Measurements from ENCODE around the gene NKAPL. TPM values are rescaled to one million over a fixed set of nuclear protein-coding genes. Genes with fewer than 3 reads are reported as not detected.

NKAPL gene
- total and polyA plus RNA-seq, 10 donors, result 0.64 to 3.1 (median 1.4) TPM

- no peaks in the 10 kb centered on the region for H3K27me3 ChIP-seq (replicated peaks in 1 of 7)
- 83 to 100% (median 94%) methylated on average over 1 of the region's 1 CpG for WGBS, 5 donors
- no peak overlapping the region for H3K27ac ChIP-seq
- H3K9me3 ChIP-seq, result no peaks in the 10 kb centered on the region
- DNase-seq, result no peak
- H3K4me3 ChIP-seq, result no peak overlapping the region
- TF ChIP-seq POLR2AphosphoS5 (IDR thresholded peaks at IDR 0.05) (no peak), POLR2A (IDR thresholded peaks at IDR 0.05) (no peak)
- TF ChIP-seq, protein P1, sequence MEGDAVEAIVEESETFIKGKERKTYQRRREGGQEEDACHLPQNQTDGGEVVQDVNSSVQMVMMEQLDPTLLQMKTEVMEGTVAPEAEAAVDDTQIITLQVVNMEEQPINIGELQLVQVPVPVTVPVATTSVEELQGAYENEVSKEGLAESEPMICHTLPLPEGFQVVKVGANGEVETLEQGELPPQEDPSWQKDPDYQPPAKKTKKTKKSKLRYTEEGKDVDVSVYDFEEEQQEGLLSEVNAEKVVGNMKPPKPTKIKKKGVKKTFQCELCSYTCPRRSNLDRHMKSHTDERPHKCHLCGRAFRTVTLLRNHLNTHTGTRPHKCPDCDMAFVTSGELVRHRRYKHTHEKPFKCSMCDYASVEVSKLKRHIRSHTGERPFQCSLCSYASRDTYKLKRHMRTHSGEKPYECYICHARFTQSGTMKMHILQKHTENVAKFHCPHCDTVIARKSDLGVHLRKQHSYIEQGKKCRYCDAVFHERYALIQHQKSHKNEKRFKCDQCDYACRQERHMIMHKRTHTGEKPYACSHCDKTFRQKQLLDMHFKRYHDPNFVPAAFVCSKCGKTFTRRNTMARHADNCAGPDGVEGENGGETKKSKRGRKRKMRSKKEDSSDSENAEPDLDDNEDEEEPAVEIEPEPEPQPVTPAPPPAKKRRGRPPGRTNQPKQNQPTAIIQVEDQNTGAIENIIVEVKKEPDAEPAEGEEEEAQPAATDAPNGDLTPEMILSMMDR (IDR thresholded peaks at IDR 0.05 in 8 of 11, conservative IDR thresholded peaks at IDR 0.05 in 3 of 11), result no peak
- peaks cover 0 to 24% (median 13%) of the 10 kb centered on the region in 6 donors for H3K36me3 ChIP-seq
- intact Hi-C loops (cut with DNase I; ENCODE audit: low total_unique reads), result no loop called here
- H3K4me1 ChIP-seq, result no peaks in the 10 kb centered on the region
These were observed 19.5 kb upstream of the NKAPL start for GRCh38 chr6:28239636-28240035.

DNA sequence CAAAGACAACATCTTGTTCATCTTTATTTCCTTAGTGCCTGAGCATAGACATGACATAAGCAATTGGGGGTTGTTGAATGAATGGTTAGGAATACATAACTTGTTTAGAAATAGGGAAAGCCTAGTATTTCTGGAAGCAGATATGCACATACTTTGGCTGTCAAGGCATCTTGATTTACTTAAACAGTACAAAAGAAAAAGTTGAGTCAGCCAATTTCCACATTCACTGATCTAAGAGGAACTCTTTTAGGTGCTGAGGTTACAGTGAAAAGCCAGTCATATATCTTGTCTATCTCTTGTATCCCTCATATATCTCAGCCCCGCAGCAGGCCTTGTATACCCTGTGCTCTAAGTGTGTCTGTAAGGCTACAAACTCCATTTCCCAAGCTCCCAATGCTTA is 18.6 kb upstream of the NKAPL start:
- no peak overlapping the region for H3K4me3 ChIP-seq
- H3K27ac ChIP-seq, result no peak overlapping the region
- TF ChIP-seq, protein P1 (IDR thresholded peaks at IDR 0.05 in 8 of 11, conservative IDR thresholded peaks at IDR 0.05 in 3 of 11), result no peak
- no peak for TF ChIP-seq POLR2A (IDR thresholded peaks at IDR 0.05)
- TF ChIP-seq POLR2AphosphoS5 (IDR thresholded peaks at IDR 0.05), result no peak
- H3K27me3 ChIP-seq (replicated peaks in 1 of 7), result no peaks in the 10 kb centered on the region
- DNase-seq, result no peak
- intact Hi-C loops (cut with DNase I; ENCODE audit: low total_unique reads), result no loop called here
- no peaks in the 10 kb centered on the region for H3K4me1 ChIP-seq
- H3K9me3 ChIP-seq, result no peaks in the 10 kb centered on the region
- H3K36me3 ChIP-seq, result peaks cover 0 to 29% (median 22%) of the 10 kb centered on the region in 6 donors
- WGBS, 5 donors, result 93 to 98% (median 96%) methylated on average over 1 of the region's 1 CpG

DNA sequence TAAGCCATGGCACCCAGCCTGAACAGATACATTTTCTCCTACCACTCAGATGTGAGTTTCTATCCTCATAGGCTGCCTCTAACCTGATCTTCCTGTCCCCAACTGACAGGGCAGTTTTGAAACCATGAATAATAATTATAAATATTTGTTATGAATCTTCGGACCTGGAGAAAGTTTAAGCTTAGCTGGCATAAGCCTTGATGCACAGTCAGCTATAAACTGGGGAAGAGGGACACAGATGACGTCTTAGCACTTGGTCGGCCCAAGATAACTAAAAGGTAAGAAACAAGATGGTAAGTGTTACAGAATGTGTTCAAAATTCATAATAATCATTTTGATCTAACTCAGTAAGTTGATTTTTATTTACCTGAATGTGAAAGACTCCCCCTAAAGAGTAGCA is 15.2 kb upstream of the NKAPL start:
- WGBS, 5 donors, result 93 to 95% (median 93%) methylated on average over 3 of the region's 3 CpGs

DNA sequence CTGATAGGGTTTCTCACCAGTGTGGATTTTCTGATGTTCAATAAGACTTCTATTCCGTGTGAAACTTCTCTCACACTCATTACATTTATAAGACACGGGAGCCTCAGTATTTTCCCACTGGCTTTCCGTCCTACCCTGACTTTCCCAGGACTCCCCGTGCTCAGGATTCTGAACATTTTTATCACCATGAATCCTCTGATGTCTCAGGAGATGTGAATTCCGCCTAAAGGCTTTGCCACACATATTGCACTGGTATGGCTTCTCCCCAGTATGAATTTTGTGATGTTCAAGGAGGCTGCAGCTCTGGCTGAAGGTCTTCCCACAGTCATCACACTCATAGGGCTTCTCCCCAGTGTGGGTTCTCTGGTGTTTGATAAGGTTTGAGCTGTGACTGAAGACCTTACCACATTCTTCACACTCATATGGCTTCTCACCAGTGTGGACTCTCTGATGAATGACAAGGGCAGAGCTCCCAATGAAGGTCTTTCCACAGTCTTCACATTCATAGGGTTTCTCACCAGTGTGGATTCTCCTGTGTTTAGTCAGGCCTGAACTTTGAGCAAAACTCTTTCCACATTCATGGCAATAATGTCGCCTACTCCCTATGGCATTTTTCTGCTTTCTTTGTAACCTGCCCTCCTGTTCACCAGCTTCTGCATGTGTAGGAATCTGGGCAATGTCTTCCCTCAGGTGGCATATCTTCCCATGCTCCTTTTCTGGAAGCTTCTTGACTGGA is 13.7 kb upstream of the NKAPL start:
- no peak for DNase-seq

More for the DNA sequence above, 15.2 kb upstream of the NKAPL start:
- intact Hi-C loops (cut with DNase I; ENCODE audit: low total_unique reads), result no loop called here
- Histone ChIP-seq H3K4me1 (peaks cover 0 to 13% (median 0%) of the 10 kb centered on the region in 6 donors), H3K27me3 (replicated peaks in 1 of 7) (no peaks in the 10 kb centered on the region), H3K36me3 (peaks cover 3 to 56% (median 53%) of the 10 kb centered on the region in 6 donors), H3K4me3 (no peak overlapping the region), H3K27ac (peak overlapping the region in 2 of 8 donors; percentile 17 to 54), H3K9me3 (no peaks in the 10 kb centered on the region)
- TF ChIP-seq, protein P1 (IDR thresholded peaks at IDR 0.05 in 8 of 11, conservative IDR thresholded peaks at IDR 0.05 in 3 of 11), result no peak
- no peak for TF ChIP-seq POLR2AphosphoS5 (IDR thresholded peaks at IDR 0.05)
- no peak for TF ChIP-seq POLR2A (IDR thresholded peaks at IDR 0.05)
- DNase-seq, result no peak

More for the DNA sequence above, 13.7 kb upstream of the NKAPL start:
- TF ChIP-seq POLR2AphosphoS5 (IDR thresholded peaks at IDR 0.05), result no peak
- H3K27ac ChIP-seq, result no peak overlapping the region
- H3K9me3 ChIP-seq, result no peaks in the 10 kb centered on the region
- 91 to 95% (median 93%) methylated on average over 6 of the region's 6 CpGs for WGBS, 5 donors
- intact Hi-C loops (cut with DNase I; ENCODE audit: low total_unique reads), result no loop called here
- no peaks in the 10 kb centered on the region for H3K27me3 ChIP-seq (replicated peaks in 1 of 7)
- H3K4me3 ChIP-seq, result no peak overlapping the region
- H3K4me1 ChIP-seq, result peaks cover 0 to 28% (median 11%) of the 10 kb centered on the region in 6 donors
- H3K36me3 ChIP-seq, result peaks cover 3 to 62% (median 54%) of the 10 kb centered on the region in 6 donors

Data from spleen (tissue), 11 donors.